GM13976 (cell line): Measurements from ENCODE around the gene TRH.

ENCODE experiments used
- DNase-seq: peaks from one replicate; pipeline ENCODE4 v3.0.0; 2012; ENCODE audit warnings: low spot score
- CTCF ChIP-seq: IDR thresholded peaks from 2 replicates; pipeline ENCODE4 v1.5.1; 2012; ENCODE audit warnings: borderline replicate concordance, mild to moderate bottlenecking; ENCODE audit not compliant: insufficient read depth; ENCODE audit errors: extremely low read depth, missing control alignments, control extremely low read depth
- in situ Hi-C: fragments of 300-500 bp; cut with MboI; formaldehyde crosslinking; loops from one replicate; pipeline ENCODE4 v1.12.0; 2022; ENCODE audit warnings: low sequenced_read_pairs, mixed read lengths, inconsistent platforms; ENCODE audit not compliant: unreplicated experiment

TRH gene

GRCh38 chr3:129974564-129974832 lies at the start of gene TRH:
Gene TRH, plus strand, starts transcription at chr3:129974720. Its CDS starts 1,097 bp downstream, at chr3:129975817.
- in situ Hi-C loops = no loop called here
- DNase-seq = no peak
- no peak for TF ChIP-seq CTCF

- DNase-seq = no peak
- in situ Hi-C loops = no loop called here
- TF ChIP-seq CTCF = no peak
Observed at GRCh38 chr3:129927072-129927471, 47.4 kb upstream of the TRH start.

DNA sequence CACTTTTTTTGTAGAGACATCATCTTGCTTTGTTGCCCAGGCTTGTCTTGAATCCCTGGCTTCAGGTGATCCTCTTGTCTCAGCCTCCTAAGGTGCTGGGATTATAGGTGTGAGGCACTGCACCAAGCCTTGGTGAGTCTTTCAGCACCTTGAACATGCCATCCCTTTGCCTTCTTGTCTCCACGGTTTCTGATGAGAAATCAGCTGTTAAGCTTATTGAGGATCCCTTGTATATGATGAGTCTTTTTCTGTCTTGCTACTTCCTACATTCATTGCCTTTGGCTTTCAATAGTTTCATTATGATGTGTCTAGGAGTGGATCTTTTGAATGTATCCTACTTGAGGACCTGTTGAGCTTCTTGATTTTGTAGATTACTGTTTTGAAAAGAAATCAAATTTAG lies 45.1 kb upstream of the TRH start:
- no peak for DNase-seq
- in situ Hi-C loops = no loop called here
- TF ChIP-seq CTCF = no peak

DNA sequence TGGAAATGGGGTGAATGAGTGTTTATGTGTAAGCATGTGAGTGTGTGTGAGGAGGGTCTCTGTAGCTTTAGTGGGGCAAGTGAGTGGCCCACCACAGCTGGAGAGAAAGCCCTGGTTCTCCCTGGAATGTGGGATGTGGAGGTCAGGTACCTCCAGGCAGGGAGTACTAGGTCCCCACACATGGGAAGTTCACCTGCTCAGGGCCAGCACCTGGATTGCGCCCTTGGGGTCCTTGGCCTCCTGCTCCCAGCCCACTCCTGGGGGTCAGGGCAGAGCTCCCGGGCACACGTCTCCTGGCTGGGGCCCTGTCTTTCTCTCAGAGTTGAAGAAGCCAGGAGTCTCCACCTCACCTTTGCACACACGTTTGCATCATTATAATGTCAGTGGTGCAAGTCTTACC lies 41.0 kb upstream of the TRH start:
- in situ Hi-C loops = loop anchor here (10.0 kb wide), 2 partner anchors 99 to 299 kb away; no protein-coding TSS in a partner anchor
- TF ChIP-seq CTCF = no peak
- no peak for DNase-seq

DNA sequence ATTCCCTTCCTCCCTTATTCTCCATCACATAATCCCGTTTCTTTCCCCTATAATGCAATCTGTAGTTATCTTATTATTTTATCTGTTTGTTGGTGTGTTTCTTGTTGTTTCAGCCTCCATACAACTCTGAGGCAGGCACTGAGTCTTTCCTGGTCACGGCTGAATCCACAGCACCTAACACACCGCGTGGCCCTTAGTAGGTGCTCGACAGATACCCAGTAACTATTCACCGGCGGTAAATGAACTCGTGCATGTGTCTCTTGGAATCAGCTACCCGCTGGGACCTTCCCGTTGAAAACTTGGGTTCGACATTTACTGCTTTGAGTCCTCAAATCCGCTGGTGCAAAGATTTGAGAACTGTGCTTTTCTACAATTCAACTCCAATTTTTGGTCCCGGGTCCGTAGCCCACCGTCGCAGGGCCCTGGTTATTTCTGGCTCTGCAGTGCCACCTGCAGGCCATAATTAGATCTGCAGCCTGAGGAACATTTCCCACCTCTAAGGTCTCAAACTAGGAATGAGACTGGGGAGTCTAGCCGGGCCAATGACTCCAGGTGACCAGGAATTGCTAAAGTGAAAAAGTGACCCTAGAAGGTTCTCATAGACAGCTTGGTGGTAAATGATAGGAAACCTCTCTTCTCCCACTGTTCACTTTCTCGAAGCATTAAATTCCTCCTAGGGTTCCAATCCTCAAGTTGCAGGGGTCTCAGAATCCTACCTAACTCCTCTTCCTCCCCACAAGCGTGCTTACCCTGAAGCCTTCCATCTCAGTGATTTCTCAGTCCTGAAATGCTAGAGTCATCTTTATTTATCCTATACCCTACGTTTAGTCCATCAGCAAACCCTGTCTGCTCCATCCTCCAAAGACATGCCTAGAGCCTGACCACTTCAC lies 40.0 kb upstream of the TRH start:
- peak; percentile 64 for DNase-seq
- peak; percentile 89 for TF ChIP-seq CTCF
- in situ Hi-C loops = loop anchor here (10.0 kb wide), 2 partner anchors 100 to 300 kb away; no protein-coding TSS in a partner anchor

DNA sequence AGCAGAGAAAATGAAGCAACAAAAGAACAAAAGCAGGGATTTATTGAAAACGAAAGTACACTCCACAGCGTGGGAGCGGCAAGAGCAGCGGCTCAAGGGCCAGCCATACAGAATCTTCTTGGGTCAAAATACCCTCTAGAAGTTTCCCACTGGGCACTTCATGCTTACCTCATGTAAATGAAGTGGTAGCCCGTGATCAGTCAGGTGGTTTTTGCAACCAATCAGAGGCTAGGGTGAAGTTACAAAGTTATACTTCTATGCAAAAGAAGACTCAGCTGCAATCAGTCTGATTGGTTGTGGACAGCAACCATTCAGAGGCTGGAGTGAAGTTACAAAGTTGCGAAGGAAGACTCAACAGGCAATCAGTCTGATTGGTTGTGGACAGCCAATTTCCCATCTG lies 37.8 kb upstream of the TRH start:
- in situ Hi-C loops = loop anchor here (10.0 kb wide), 2 partner anchors 102 to 302 kb away; no protein-coding TSS in a partner anchor
- no peak for TF ChIP-seq CTCF
- no peak for DNase-seq
